Stomach (tissue), 9 donors: Measurements from ENCODE around the gene TCN1. TPM values are rescaled to one million over a fixed set of nuclear protein-coding genes. Genes with fewer than 3 reads are reported as not detected.
A peak's percentile ranks its signal among the peaks of the same experiment; 100 is the strongest.

Source experiments
- DNase-seq, 2 donors: peaks; one replicate each; pipeline versions ENCODE4 v3.0.0 to v3.0.0-alpha.2; 2013 to 2019
- H3K27ac ChIP-seq, 5 donors: fragments of 200-600 bp in 4 of 5; sonication (generic) in 4 of 5; one replicate each; pipeline ENCODE4 v1.5.1; 2013 to 2019; ENCODE audit warnings: mild to moderate bottlenecking in 1 of 5, moderate library complexity in 1 of 5
- H3K27me3 ChIP-seq, 3 donors: fragments of 200-600 bp; sonication (generic); one replicate each; pipeline ENCODE4 v1.5.1; 2017 to 2019; ENCODE audit warnings: mixed run types in 1 of 3
- H3K36me3 ChIP-seq, 4 donors: fragments of 200-600 bp; sonication (generic); 1 replicate in 3 of 4; 2 replicates in 1 of 4; pipeline ENCODE4 v1.5.1; 2016 to 2019
- H3K4me1 ChIP-seq, 4 donors: fragments of 200-600 bp; sonication (generic); one replicate each; pipeline ENCODE4 v1.5.1; 2016 to 2019
- H3K4me3 ChIP-seq, 4 donors: fragments of 200-600 bp; sonication (generic) in 3 of 4; one replicate each; pipeline ENCODE4 v1.5.1; 2016 to 2019; ENCODE audit warnings: mild to moderate bottlenecking in 1 of 4
- H3K9me3 ChIP-seq, 4 donors: fragments of 200-600 bp; sonication (generic); one replicate each; pipeline ENCODE4 v1.5.1; 2016 to 2019
- EP300 ChIP-seq: sonication (generic); formaldehyde crosslinking; IDR thresholded peaks from one replicate; pipeline ENCODE4 v1.6.1; 2017; ENCODE audit warnings: antibody characterized with exemption
- POLR2A ChIP-seq, 4 donors: fragments of 450-650 bp; IDR thresholded peaks; one replicate each; pipeline ENCODE4 v1.6.1; 2016; ENCODE audit warnings: antibody characterized with exemption in 4 of 4, control low read depth in 2 of 4, mild to moderate bottlenecking in 1 of 4, moderate library complexity in 1 of 4
- POLR2AphosphoS5 ChIP-seq, 3 donors: sonication (generic); formaldehyde crosslinking; IDR thresholded peaks; one replicate each; pipeline ENCODE4 v1.6.1; 2016; ENCODE audit warnings: antibody characterized with exemption in 3 of 3
- WGBS, 5 donors: extraction: QIAGEN DNeasy Blood & Tissue Kit in 3 of 5; methylation state at CpG; one replicate each; pipeline versions ENCODE4 v1.1.5 to v1.1.7; 2013 to 2018; 5-methylcytosine and 5-hydroxymethylcytosine counted together
- intact Hi-C: fragments of 100-400 bp; cut with DNase I; formaldehyde crosslinking; loops from one replicate; pipeline ENCODE4 v1.15.1; 2023; ENCODE audit warnings: low total_unique reads
- polyA plus RNA-seq, 3 donors: library from polyadenylated mRNA; stranded (reverse); fragments of 200-250 nt; gene quantifications; one replicate each; pipeline ENCODE4 v1.2.3, GENCODE V29; 2013
- total RNA-seq, 5 donors: library from RNA; depleted of rRNA; stranded (reverse); fragments of >200 nt; gene quantifications; one replicate each; pipeline versions ENCODE4 v1.1.0 to v1.2.3, GENCODE V29; 2014 to 2016
- TF ChIP-seq, protein P1 (sequence below), 7 experiments: fragments of 450-650 bp in 4 of 7; fragments of 200-600 bp in 3 of 7; sonication (generic) in 3 of 7; IDR thresholded peaks; one replicate each; pipeline ENCODE4 v1.5.1; 2016 to 2019; ENCODE audit warnings: antibody characterized with exemption in 7 of 7, control low read depth in 2 of 7, mild to moderate bottlenecking in 1 of 7
- donor health status: healthy with polysubstance abuse.
- donor health status: Bipolar disorder and iron deficiency.
- donor health status: healthy.

TCN1 gene
- total and polyA plus RNA-seq, 8 donors, result 0.58 to 77.1 (median 40.8) TPM; not detected in 1

GRCh38 chr11:59866836-59867235 lies 549 bp upstream of the TCN1 start:
- Histone ChIP-seq H3K36me3 (no peaks in the 10 kb centered on the region), H3K9me3 (no peaks in the 10 kb centered on the region), H3K27me3 (no peaks in the 10 kb centered on the region), H3K4me3 (no peak overlapping the region), H3K4me1 (peaks cover 0 to 22% (median 0%) of the 10 kb centered on the region in 4 donors), H3K27ac (peak overlapping the region in 1 of 5 donors; percentile 74)
- TF ChIP-seq POLR2A (IDR thresholded peaks at IDR 0.05) (no peak), POLR2AphosphoS5 (IDR thresholded peaks at IDR 0.05) (no peak), EP300 (no peak)
- TF ChIP-seq, protein P1, sequence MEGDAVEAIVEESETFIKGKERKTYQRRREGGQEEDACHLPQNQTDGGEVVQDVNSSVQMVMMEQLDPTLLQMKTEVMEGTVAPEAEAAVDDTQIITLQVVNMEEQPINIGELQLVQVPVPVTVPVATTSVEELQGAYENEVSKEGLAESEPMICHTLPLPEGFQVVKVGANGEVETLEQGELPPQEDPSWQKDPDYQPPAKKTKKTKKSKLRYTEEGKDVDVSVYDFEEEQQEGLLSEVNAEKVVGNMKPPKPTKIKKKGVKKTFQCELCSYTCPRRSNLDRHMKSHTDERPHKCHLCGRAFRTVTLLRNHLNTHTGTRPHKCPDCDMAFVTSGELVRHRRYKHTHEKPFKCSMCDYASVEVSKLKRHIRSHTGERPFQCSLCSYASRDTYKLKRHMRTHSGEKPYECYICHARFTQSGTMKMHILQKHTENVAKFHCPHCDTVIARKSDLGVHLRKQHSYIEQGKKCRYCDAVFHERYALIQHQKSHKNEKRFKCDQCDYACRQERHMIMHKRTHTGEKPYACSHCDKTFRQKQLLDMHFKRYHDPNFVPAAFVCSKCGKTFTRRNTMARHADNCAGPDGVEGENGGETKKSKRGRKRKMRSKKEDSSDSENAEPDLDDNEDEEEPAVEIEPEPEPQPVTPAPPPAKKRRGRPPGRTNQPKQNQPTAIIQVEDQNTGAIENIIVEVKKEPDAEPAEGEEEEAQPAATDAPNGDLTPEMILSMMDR (IDR thresholded peaks at IDR 0.05), result no peak
- no peak for DNase-seq
- 60 to 88% (median 84%) methylated on average over 1 of the region's 1 CpG for WGBS, 5 donors
- intact Hi-C loops, result no loop called here

DNA sequence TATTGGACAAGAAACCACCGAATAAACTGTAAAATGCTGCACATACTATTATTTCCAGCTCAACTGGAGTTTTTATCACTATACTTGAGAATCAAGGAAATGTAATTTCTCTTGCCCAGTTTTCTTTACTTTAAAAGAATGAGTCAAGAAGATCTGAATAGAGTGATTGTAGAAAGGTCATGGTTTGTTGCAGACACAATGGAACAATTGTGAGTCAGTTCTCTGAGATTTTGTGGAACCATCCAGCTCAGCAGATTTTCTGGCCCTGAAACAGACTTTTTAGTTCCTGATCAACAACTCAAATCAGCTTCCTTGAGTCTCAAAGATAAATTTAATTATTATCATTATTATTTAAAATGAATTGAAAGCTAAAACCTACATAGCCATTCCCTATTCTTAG lies 1.3 kb downstream of the TCN1 start:
- H3K9me3 ChIP-seq, result no peaks in the 10 kb centered on the region
- WGBS, 5 donors, result 28 to 70% (median 49%) methylated on average over 1 of the region's 1 CpG
- H3K36me3 ChIP-seq, result no peaks in the 10 kb centered on the region
- H3K4me3 ChIP-seq, result no peak overlapping the region
- no peaks in the 10 kb centered on the region for H3K27me3 ChIP-seq
- peak in 1 of 2 donors; percentile 69 for DNase-seq
- TF ChIP-seq POLR2A (IDR thresholded peaks at IDR 0.05) (no peak), POLR2AphosphoS5 (IDR thresholded peaks at IDR 0.05) (peak in 1 of 3 donors; percentile 29)
- peaks cover 0 to 22% (median 0%) of the 10 kb centered on the region in 4 donors for H3K4me1 ChIP-seq
- intact Hi-C loops, result no loop called here
- peak overlapping the region in 3 of 5 donors; percentile 24 to 74 (median 68) for H3K27ac ChIP-seq

- Histone ChIP-seq H3K4me3 (no peak overlapping the region), H3K4me1 (peaks cover 0 to 34% (median 0%) of the 10 kb centered on the region in 4 donors), H3K27me3 (no peaks in the 10 kb centered on the region), H3K36me3 (no peaks in the 10 kb centered on the region), H3K27ac (no peak overlapping the region), H3K9me3 (no peaks in the 10 kb centered on the region)
- DNase-seq, result no peak
- 68 to 81% (median 77%) methylated on average over 3 of the region's 3 CpGs for WGBS, 5 donors
- TF ChIP-seq, protein P1 (IDR thresholded peaks at IDR 0.05), result no peak
- TF ChIP-seq POLR2AphosphoS5 (IDR thresholded peaks at IDR 0.05), result no peak
- TF ChIP-seq EP300, result no peak
- no peak for TF ChIP-seq POLR2A (IDR thresholded peaks at IDR 0.05)
- intact Hi-C loops, result no loop called here
Observed at GRCh38 chr11:59862252-59862651, 4.0 kb downstream of the TCN1 start.

- no peak overlapping the region for H3K27ac ChIP-seq
- no peaks in the 10 kb centered on the region for H3K27me3 ChIP-seq
- peaks cover 0 to 14% (median 0%) of the 10 kb centered on the region in 4 donors for H3K4me1 ChIP-seq
- intact Hi-C loops, result no loop called here
- no peak overlapping the region for H3K4me3 ChIP-seq
- no peaks in the 10 kb centered on the region for H3K36me3 ChIP-seq
- TF ChIP-seq POLR2A (IDR thresholded peaks at IDR 0.05) (no peak), EP300 (no peak), POLR2AphosphoS5 (IDR thresholded peaks at IDR 0.05) (no peak)
- TF ChIP-seq, protein P1 (IDR thresholded peaks at IDR 0.05), result no peak
- DNase-seq, result no peak
- H3K9me3 ChIP-seq, result no peaks in the 10 kb centered on the region
Observed at GRCh38 chr11:59859673-59860072, 6.6 kb downstream of the TCN1 start.
